ENCODE measurements around the gene WIPF1. TPM values are rescaled to one million over a fixed set of nuclear protein-coding genes. Genes with fewer than 3 reads are reported as not detected.

WIPF1 gene
- total RNA-seq, 1 donor from 2014 or later, result 107 TPM

DNA sequence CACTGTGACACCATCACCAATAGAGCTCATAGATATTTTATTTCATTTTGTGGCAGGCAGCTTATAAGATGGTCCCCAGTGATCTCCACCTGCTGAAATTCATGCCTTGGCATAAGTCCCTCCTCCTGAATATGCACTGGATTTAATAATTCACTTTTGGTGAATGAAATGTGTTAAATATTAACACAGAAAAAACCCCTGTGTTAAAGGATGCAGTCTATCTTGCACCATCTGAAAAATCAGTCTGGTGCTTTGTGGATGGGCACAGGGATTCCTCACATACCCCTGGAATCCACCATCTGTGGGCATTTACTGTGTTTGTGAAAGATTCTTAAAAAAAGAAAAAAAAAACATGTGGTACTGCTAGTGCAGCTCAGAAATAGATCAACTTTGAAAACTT lies 26.1 kb upstream of the WIPF1 start:
- ATAC-seq (no peak), DNase-seq (ENCODE audit: low spot score) (no peak)
- intact Hi-C loops (cut with DNase I), result no loop called here

DNA sequence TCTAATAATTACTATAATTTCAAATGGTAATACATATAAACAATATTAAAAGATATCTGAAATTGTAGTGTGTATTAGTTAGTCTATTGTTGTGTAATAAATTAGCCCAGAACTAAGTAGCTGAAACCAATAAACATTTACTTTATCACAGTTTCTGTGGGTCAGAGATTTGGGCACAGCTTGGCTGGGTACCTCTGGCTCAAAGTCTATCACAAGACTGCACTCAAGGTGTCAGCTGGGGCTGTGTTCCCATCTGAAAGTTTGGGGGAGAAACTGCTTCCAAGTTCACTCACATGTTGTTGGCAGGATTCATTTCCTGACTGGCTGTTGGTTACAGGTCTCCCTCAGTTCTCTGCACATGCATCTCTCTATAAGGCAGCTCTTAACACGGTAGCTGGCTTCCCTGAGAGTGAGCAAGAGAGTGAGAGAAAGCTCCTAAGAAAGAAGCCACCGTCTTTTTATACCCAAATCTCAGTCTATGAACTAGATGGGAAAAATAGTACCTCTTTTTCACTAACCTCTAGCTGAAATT lies 25.6 kb upstream of the WIPF1 start:
- no peak for ATAC-seq
- intact Hi-C loops (cut with DNase I), result no loop called here

DNA sequence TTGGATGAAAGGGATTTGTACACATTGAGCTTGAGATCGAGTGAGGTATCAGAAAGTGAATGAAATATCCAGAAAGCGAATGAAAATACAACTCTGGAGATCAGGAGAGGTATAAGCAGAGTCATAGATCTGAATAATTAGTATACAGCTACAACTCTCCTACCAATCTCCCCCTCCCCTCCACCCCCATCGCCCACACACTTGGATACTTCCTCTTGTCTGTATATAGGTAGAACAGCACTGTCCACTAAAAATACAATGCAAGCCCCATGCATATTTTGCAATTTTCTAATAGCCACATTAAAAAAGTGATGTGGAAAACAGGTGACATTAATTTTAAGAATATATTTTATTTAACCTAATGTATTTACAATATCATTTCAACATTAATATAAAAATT lies 23.7 kb upstream of the WIPF1 start:
- DNase-seq (ENCODE audit: low spot score) (no peak), ATAC-seq (no peak)
- intact Hi-C loops (cut with DNase I), result no loop called here

More for the DNA sequence above, 25.6 kb upstream of the WIPF1 start:
- DNase-seq (ENCODE audit: low spot score), result no peak

DNA sequence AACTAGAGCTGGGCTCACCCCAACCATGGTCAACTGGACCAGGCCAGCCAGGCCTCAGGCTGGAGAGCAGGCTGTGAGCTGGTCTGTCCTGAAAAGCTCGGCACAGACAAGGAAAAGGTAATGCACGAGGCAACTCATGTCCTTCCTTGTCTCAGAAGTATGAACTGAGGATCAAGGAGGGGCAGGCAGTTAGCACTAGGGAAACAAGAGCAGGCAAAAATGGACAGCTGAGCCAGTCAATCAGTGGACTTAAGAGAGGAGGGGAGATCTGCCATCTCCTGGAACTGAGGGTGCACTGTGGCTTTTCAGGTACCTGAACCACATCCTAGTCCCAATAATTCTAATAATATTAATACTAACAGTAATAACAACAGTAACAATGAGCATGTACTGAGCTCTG lies 20.6 kb upstream of the WIPF1 start:
- intact Hi-C loops (cut with DNase I), result loop anchor here (10.0 kb wide), 1 partner anchor 67 kb away; no protein-coding TSS in a partner anchor
- no peak for ATAC-seq
- no peak for DNase-seq (ENCODE audit: low spot score)

DNA sequence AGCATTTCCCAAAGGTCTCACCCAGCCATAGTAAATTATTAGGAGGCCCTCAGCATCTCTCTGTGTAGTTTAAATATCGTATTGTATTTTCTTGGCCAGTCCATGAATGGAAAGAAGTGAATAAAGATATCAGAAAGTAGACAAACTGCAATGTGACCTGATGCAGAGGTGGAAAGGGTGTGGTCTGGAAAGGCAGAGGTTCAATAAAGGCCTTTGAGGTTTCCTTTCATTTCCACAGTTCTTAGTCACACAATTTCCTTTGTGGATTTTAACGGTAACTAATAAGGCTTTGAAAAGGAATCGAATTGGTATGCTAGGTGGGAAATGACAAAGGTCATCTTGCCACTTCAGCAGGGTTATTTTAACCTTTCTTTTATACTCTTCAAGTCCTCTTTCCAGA lies 20.1 kb upstream of the WIPF1 start:
- ATAC-seq (no peak), DNase-seq (ENCODE audit: low spot score) (no peak)
- intact Hi-C loops (cut with DNase I), result loop anchor here (10.0 kb wide), 1 partner anchor 67 kb away; no protein-coding TSS in a partner anchor

DNA sequence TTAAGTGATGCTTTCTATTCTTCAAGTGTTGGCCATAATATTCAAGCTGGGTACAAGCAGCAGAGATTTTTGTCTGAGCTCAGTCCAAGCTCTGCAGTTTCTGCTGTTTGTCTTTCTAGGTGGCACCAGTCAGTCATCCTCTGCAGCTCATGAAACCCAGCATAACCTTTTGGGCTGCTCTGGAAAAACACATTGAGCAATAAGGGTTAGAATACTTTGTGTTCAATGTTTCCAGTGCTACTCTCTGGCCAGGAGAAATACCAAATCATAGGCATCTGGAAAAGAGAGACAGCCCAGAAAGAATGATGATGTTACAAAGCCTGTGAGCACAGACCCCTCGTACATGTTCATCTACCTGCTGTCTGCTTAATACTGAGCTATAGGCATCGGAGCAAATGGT lies 19.5 kb upstream of the WIPF1 start:
- intact Hi-C loops (cut with DNase I), result loop anchor here (10.0 kb wide), 1 partner anchor 68 kb away; no protein-coding TSS in a partner anchor
- ATAC-seq (peak; percentile 96), DNase-seq (ENCODE audit: low spot score) (no peak)

DNA sequence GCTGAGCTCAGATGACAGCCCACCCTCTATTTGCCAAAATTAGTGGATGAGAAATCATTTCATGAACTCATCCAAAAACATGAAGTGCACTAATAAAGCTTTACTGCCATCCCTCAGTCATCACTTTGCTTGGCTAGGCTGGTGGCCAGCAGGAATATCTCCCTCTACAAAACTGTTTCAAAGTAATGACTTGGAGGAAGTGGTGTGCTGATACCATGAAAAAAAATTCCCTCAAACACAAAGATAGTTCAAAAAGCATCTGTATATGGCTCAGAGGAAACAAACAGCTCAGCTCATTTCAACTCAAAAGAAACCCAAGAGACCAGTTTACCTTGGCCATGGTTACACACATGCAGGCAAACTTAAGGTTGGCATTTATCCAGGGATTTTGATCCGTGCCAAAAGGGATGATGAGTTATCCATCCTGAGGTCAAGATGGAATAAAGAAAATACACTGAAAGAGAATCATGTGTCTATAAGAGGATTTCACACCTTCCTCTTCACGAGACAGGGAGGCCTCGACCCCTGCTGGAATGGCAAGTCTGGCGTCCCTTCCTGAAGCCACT lies 18.4 kb upstream of the WIPF1 start:
- ATAC-seq (peak; percentile 49), DNase-seq (ENCODE audit: low spot score) (no peak)
- intact Hi-C loops (cut with DNase I), result loop anchor here (10.0 kb wide), 1 partner anchor 69 kb away; no protein-coding TSS in a partner anchor

DNA sequence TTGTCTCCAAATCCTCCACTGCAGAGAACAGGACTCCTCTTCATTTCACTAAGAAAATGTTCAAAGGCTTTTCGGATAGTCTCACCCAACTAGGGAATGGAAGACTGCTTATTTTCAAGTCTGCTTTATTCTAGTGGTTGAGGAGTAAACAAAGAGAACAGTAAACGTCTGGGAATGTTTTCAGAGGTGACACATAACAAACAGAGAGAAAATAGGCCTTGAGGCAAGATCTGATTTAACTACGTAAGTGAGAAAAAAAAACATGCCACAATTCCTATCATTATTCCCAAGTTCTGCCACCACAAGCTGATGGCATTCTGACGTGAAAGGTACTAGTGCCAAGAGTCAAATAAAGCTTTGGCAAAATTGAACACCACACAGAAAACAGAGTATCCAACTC lies 16.7 kb upstream of the WIPF1 start:
- ATAC-seq (no peak), DNase-seq (ENCODE audit: low spot score) (no peak)
- intact Hi-C loops (cut with DNase I), result loop anchor here (10.0 kb wide), 1 partner anchor 71 kb away; no protein-coding TSS in a partner anchor

DNA sequence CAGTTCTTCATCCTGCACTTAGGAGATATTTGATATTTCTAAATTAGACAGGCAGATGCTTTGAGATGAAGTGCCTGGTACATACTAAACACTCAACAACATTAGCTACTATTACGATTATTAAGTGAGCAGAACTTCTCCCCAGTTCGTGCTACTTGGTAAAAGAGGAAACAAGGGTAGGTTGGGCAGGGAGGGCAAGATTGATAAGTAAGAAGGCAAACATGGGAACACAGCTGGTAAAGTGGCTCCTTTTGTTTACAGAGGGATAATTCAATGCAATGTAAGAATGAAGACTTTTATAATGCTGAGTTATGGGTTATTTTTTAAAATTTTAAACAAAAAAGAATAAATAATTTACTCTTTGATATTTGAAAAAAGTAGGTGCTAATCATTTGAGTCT lies 15.9 kb upstream of the WIPF1 start:
- intact Hi-C loops (cut with DNase I), result loop anchor here (10.0 kb wide), 1 partner anchor 71 kb away; no protein-coding TSS in a partner anchor
- DNase-seq (ENCODE audit: low spot score), result no peak
- no peak for ATAC-seq

DNA sequence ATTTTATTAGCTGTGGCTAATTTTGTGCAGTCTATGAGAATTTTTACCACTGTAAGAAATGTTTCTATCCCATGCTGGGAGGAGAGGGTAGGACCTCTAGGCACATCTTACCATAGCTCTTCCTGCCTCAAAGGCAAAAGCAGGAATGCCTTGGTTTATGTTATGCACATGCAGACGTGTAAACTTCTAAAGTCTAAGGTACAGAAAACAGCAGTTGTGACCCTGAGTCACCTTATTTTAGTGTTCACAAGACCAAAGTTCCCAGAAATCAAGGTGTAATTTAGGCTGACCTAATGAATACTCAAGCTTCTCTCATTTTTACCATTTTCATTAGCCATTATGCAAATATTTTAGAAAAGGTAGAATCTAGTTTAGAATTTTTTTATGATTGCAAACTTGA lies 15.4 kb upstream of the WIPF1 start:
- no peak for DNase-seq (ENCODE audit: low spot score)
- no peak for ATAC-seq
- intact Hi-C loops (cut with DNase I), result loop anchor here (10.0 kb wide), 1 partner anchor 72 kb away; no protein-coding TSS in a partner anchor

DNA sequence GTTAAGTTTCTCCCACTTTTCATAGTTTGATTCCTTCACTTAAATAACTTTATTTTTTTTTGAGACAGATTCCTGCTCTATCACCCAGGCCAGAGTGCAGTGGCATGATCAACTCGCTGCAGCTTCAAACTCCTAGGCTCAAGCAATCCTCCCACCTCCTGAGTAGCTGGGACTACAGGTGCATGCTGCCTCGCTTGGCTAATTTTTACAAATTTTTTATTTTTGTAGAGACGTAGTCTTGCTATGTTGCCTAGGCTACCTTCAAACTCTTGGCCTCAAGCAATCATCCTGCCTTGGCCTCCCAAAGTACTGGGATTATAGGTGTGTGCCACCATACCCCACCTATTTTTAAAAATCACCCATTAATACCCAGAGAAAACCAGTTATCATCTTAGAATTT lies 14.2 kb upstream of the WIPF1 start:
- no peak for ATAC-seq
- DNase-seq (ENCODE audit: low spot score), result no peak
- intact Hi-C loops (cut with DNase I), result loop anchor here (10.0 kb wide), 1 partner anchor 73 kb away; no protein-coding TSS in a partner anchor

DNA sequence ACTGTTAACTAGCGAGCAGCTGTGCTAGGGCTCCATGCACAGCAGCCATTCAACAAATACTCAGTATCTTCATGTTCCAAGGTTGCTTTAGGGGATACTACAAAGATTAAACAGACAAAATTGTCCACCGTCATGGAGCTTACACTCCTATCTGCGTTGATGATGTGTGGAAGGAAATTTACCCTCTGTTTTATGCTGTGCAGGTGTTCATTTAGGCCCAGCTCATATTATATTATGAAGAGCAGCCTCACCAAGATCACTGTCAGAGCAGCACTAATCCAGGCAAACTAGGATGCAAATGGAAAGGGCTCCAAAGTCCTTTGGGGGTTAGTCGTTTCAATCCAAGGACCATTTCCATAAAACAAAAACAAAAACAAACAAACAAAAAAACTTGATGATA lies 13.4 kb upstream of the WIPF1 start:
- intact Hi-C loops (cut with DNase I), result loop anchor here (10.0 kb wide), 1 partner anchor 74 kb away; no protein-coding TSS in a partner anchor
- no peak for DNase-seq (ENCODE audit: low spot score)
- no peak for ATAC-seq

DNA sequence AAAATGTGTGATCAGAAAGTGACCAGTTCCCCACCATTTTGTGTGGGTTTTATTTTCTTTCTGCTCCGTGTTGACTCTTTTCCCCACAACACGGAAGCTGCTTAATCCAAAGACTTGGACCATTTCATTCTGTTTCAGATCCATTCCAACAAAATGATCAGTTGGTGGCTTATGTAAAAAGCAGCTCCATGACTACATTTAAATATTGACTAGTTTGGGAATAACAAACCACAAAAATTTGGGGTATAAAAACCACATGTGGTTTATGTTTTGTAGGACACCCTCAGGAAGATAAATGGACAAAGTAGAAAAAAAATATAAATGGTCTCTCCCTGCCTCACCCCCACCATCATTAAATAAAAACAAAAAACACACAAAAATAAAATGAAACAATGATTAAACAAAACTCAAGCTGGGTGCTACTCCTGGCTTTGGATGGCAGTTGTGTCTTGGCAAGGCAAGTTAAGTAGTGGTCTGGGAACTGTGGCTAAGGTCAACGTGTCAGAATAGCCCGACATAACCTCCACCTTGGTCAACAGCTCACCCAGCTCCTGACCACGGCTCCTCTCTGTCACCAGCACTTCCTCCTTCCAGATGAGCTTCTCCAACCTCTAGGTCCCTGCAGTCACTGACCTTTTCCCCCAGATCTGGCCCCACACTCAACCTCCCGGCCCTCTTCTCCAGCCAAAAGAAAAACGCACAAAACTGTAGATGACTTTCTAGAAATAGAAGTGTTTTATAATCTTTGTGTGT lies 12.8 kb upstream of the WIPF1 start:
- intact Hi-C loops (cut with DNase I), result loop anchor here (10.0 kb wide), 1 partner anchor 74 kb away; no protein-coding TSS in a partner anchor
- peak; percentile 50 for ATAC-seq

DNA sequence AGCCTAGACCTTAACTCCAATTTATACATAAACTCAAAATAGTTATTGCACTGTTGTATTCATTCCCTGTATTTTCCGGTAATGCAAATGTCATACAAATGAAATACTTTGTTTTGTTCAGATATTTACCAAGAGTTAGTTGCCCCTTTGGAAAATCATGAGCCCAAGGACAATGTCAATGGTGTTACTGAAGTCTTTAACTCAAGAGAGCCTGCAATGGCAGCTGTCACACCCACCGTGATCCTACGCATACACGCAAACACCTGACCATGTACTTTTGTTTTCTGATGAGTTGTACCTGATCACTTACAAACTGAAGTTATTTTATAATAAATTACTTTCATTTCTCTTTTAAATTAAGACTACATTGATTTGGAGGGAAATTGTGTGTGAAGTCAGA lies 11.7 kb upstream of the WIPF1 start:
- no peak for ATAC-seq
- intact Hi-C loops (cut with DNase I), result no loop called here
- DNase-seq (ENCODE audit: low spot score), result no peak

More for the DNA sequence above, 12.8 kb upstream of the WIPF1 start:
- DNase-seq (ENCODE audit: low spot score), result no peak

DNA sequence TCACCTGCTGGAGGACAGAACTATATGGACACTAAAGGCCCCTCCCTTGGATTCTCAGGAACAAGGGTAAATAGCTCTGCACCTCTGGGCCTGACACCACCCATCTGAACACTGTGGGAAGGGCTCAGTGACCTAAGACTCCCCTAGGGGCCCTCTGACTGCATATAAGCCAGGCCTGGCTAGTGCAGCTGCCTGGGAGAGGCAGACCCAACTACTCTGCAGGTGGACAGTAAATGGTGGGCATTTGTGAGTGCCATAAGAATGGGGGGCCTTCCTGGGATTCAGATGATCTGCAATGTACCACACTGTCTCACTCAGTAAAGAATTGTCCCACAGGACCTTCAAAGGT lies 11.2 kb upstream of the WIPF1 start:
- no peak for DNase-seq (ENCODE audit: low spot score)
- intact Hi-C loops (cut with DNase I), result no loop called here
- no peak for ATAC-seq

DNA sequence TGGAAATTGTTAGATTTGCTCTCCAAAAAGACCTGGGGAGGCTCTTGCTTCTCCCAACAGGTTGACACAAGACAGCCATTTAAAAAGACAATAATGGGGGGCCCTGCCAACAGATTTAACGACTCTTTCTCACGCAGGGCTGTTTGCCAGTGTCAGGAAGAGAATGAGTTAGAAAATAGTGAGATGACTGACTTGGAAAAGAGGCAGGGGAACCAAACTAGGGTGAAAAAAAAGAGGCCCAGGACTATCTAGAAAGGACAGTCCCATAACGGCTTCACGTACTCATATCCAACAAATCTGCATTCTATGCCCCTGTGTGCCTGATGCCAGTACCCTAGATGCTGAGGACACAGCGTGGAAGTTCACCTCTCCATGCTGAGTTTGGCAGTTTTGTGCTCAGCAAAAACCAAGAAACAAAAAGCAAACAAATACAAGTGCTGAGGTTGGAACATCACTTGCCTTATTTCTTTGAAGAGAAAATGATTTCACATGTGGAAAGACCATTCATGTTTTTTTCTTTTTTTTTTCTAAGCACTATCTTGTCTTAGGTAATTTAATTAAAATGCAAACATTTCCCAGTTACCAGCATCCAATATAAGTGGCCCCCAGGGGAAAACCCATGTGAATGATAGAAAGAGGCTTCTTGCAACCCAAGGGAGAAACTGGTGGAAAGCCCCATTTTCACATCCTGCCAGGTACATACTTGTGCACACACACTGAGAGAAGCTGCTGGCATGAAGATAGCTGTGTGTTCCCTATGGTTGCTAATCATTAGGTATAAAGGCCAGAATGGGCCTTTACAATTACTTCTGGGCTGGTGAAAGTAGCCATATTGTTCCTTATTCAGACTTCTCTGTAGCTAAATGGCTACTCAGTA lies 10.6 kb upstream of the WIPF1 start:
- DNase-seq (ENCODE audit: low spot score), result no peak
- intact Hi-C loops (cut with DNase I), result no loop called here
- ATAC-seq, result no peak

DNA sequence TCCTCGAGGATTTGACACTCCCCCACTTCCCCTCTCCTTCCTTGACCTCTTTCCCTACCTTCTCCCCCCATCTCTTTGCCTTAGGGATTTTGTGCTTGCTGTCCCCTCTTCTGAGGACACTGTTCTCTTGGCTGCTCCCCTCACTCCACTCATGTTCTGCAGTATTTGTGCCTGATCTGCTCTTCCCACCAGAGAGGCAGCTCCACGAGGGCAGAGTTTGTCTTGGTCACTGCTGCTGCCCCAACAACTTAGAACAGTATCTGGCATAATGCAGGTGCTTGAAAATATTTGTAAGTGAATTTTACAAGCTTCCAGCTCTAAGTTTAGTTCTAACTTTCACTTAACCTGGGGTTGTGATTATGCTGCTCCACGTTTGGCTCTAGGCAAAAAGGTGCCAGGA lies 10.0 kb upstream of the WIPF1 start:
- intact Hi-C loops (cut with DNase I), result no loop called here
- ATAC-seq, result no peak
- DNase-seq (ENCODE audit: low spot score), result no peak

DNA sequence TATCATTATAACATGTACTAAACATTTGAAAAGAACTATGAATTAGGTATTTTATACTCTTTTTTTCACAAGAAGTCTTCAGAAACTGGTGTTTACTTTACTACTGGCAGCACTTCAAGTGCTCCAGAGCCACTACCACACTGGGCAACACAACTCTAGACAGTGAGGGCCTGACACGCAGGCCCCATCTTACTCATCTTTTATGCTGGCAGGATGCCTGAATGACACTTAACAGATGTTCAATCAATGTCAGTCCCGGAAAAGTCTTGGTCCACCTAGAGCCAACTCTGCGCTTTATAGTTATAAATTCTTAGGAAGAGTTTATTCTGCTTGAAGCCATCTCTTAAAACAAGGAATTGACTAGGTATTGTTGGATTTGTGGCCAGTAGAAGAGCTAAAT lies 8.7 kb upstream of the WIPF1 start:
- ATAC-seq (peak; percentile 57), DNase-seq (ENCODE audit: low spot score) (no peak)
- intact Hi-C loops (cut with DNase I), result no loop called here

DNA sequence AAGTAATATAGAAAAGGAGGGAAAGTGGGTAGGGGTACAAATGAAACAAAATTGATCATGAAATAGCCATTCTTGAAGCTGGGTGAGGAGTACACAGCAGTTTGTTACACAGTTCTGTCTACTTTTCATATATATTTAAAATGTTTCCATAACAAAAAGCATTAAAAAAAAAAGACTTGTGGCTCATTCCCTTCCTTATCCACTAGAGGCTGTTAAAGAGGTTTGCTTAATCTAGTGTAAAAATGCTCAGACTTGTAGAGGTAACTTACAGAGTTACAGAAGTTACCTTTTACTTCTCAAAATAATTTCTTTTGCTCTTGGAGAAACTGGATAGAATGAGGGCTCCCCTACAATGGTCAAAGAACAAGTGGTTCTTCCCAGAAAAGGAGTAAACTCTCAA lies 8.1 kb upstream of the WIPF1 start:
- intact Hi-C loops (cut with DNase I), result no loop called here
- DNase-seq (ENCODE audit: low spot score), result no peak
- ATAC-seq, result no peak

Data from sciatic nerve (tissue), 2 donors.